ENCODE data around the gene DNAJC30. TPM values are rescaled to one million over a fixed set of nuclear protein-coding genes. Genes with fewer than 3 reads are reported as not detected.

The DNAJC30 gene
- total and polyA plus RNA-seq, 2 of the 8 experiments (the other 6 are each of a cell fraction or from before 2014, with no cell fraction given): 6.1 to 6.3 TPM

GRCh38 chr7:73674468-73675124, 8.7 kb downstream of the DNAJC30 start:
- TF ChIP-seq HDAC6 (IDR thresholded peaks at IDR 0.05; ENCODE audit: low read depth, low read length) (no peak), ATF3 (IDR thresholded peaks at IDR 0.05; ENCODE audit: insufficient read depth, low read depth, low read length) (no peak), JUN (IDR thresholded peaks at IDR 0.05; ENCODE audit: low read depth, low read length) (no peak), MAX (IDR thresholded peaks at IDR 0.05) (no peak)
- no peak overlapping the region for H3K27ac ChIP-seq (ENCODE audit: low read depth, low read length)
- H3K79me2 ChIP-seq (ENCODE audit: control insufficient read depth in 1 of 2, insufficient read depth in 2 of 2, low read length in 2 of 2): peaks cover 0 to 5% of the 10 kb centered on the region in 2 experiments; a peak in 1 of 4 replicates
- H3K18ac ChIP-seq (ENCODE audit: extremely low read depth, low read length): no peak overlapping the region
- H3K9ac ChIP-seq (replicated peaks in 1 of 4; ENCODE audit: extremely low read depth in 1 of 4, low read depth in 3 of 4, low read length in 3 of 4): no peak overlapping the region
- H3K27me3 ChIP-seq (replicated peaks in 1 of 4; ENCODE audit: control insufficient read depth in 3 of 4, extremely low read depth in 1 of 4, insufficient read depth in 3 of 4, low read length in 3 of 4): no peaks in the 10 kb centered on the region; a peak in 3 of 7 replicates
- no peak overlapping the region for H3K4ac ChIP-seq (replicated peaks; ENCODE audit: insufficient read length, low read depth, low read length)
- no peak overlapping the region for H2BK20ac ChIP-seq (ENCODE audit: low read length)
- H4K5ac ChIP-seq (ENCODE audit: insufficient read length, low read depth, low read length): no peak overlapping the region
- no peak overlapping the region for H4K8ac ChIP-seq (ENCODE audit: extremely low read depth, insufficient read depth, low read length)
- FAIRE-seq: no peak
- WGBS, 2 experiments (ENCODE audit: extremely low coverage in 1 of 2, insufficient coverage in 1 of 2, insufficient read length in 1 of 2, insufficient replicate concordance in 2 of 2, low coverage in 1 of 2, low lambda C conversion rate in 2 of 2, missing lambda C conversion rate in 1 of 2): 100% methylated on average over 1 of the region's 1 CpG; no CpG with 5 or more reads in 1 of the 2 experiments
- no peak overlapping the region for H3K23ac ChIP-seq (ENCODE audit: insufficient read length)
- no peak overlapping the region for H4K91ac ChIP-seq (replicated peaks; ENCODE audit: insufficient read length, low read length)
- H2AK5ac ChIP-seq (ENCODE audit: low read depth, low read length): no peak overlapping the region
- no peaks in the 10 kb centered on the region; the same call in 1 of the 2 replicates for H3K79me1 ChIP-seq (ENCODE audit: low read depth, low read length)
- H2BK12ac ChIP-seq (ENCODE audit: low read depth, low read length): no peak overlapping the region
- H3K4me1 ChIP-seq (replicated peaks in 1 of 4; ENCODE audit: control insufficient read depth in 3 of 4, insufficient read depth in 4 of 4, low read length in 3 of 4): peaks cover 0 to 10% (median 6%) of the 10 kb centered on the region in 4 experiments; a peak in 6 of 7 replicates
- peaks cover 0 to 6% (median 4%) of the 10 kb centered on the region in 4 experiments; a peak in 4 of 8 replicates for H3K36me3 ChIP-seq (ENCODE audit: control insufficient read depth in 2 of 4, insufficient read depth in 4 of 4, low read length in 3 of 4)
- no peak overlapping the region for H3K4me3 ChIP-seq (ENCODE audit: extremely low read depth in 1 of 4, insufficient read depth in 2 of 4, low read depth in 3 of 4, low read length in 4 of 4)
- no peak overlapping the region for H2BK15ac ChIP-seq (ENCODE audit: low read length)
- H3K23me2 ChIP-seq (ENCODE audit: low read depth, low read length): no peaks in the 10 kb centered on the region
- H2BK5ac ChIP-seq (ENCODE audit: low read depth, low read length): no peak overlapping the region
- ChIA-PET CTCF (ENCODE audit: partially characterized antibody) (interaction anchor here (0.7 to 9.1 kb wide), 11 partner anchors 9 to 69 kb away, joined by 3 to 72 read pairs (median 4); no protein-coding TSS in a partner anchor), POLR2A (ENCODE audit: partially characterized antibody) (interaction anchor here (0.7 to 1.6 kb wide), 5 partner anchors 23 to 52 kb away, joined by 3 to 4 read pairs (median 3); no protein-coding TSS in a partner anchor)
- no peak overlapping the region for H2BK120ac ChIP-seq (replicated peaks; ENCODE audit: low read depth, low read length)
- DNase-seq (ENCODE audit: low read depth in 1 of 2, low spot score in 2 of 2): no peak
- H3K4me2 ChIP-seq (ENCODE audit: insufficient read depth in 1 of 2, low read depth in 2 of 2, low read length in 2 of 2): no peak overlapping the region
- no peak overlapping the region for H3K14ac ChIP-seq (ENCODE audit: insufficient read length)
- no peaks in the 10 kb centered on the region for H3K9me3 ChIP-seq (ENCODE audit: insufficient read depth in 2 of 2, low read depth in 1 of 2, low read length in 1 of 2)
- H2AFZ ChIP-seq (ENCODE audit: low read length): no peak overlapping the region
- H4K20me1 ChIP-seq (replicated peaks in 1 of 2; ENCODE audit: control insufficient read depth in 1 of 2, insufficient read depth in 2 of 2, low read length in 2 of 2): peaks cover 0 to 7% of the 10 kb centered on the region in 2 experiments
- H3K56ac ChIP-seq (replicated peaks; ENCODE audit: insufficient read length, low read depth, low read length): no peak overlapping the region
